DMS 273 treated with DMSO at 0.1 percent for 48 hours (cell line): ENCODE measurements around the gene AK8.
"Not testable (repeated sequence)": the region's sequence is repeated elsewhere in the genome, so short reads cannot be mapped to it uniquely, and the experiment has no call there.

Experiments
- DNase-seq: peaks from one replicate; lab custom pipeline; 2025; lab: John Stamatoyannopoulos, UW

AK8 gene

GRCh38 chr9:132711846-132712245, 166.2 kb downstream of the AK8 start:
- no peak for DNase-seq

- DNase-seq = not testable (repeated sequence)
Observed at GRCh38 chr9:132711152-132711551, 166.9 kb downstream of the AK8 start.

GRCh38 chr9:132710333-132710732, 167.8 kb downstream of the AK8 start:
- no peak for DNase-seq

GRCh38 chr9:132708769-132709430, 169.2 kb downstream of the AK8 start:
- DNase-seq = no peak

GRCh38 chr9:132708239-132708638, 169.8 kb downstream of the AK8 start:
- no peak for DNase-seq

- DNase-seq = no peak
Observed at GRCh38 chr9:132703336-132703735, 174.7 kb downstream of the AK8 start.

GRCh38 chr9:132702254-132702653, 175.8 kb downstream of the AK8 start:
- no peak for DNase-seq

GRCh38 chr9:132699956-132700355, 178.1 kb downstream of the AK8 start:
- peak; percentile 64 for DNase-seq

GRCh38 chr9:132698989-132699388, 179.1 kb downstream of the AK8 start:
- no peak for DNase-seq

GRCh38 chr9:132697230-132697629, 180.9 kb downstream of the AK8 start:
- DNase-seq = no peak

GRCh38 chr9:132694144-132694543, 183.9 kb downstream of the AK8 start:
- no peak for DNase-seq

GRCh38 chr9:132690696-132691095, 187.4 kb downstream of the AK8 start:
- DNase-seq = no peak

- no peak for DNase-seq
Observed at GRCh38 chr9:132683873-132684272, 194.2 kb downstream of the AK8 start.

- DNase-seq = no peak
Observed at GRCh38 chr9:132681561-132681960, 196.5 kb downstream of the AK8 start.

- DNase-seq = no peak
Observed at GRCh38 chr9:132679946-132680625, 198.0 kb downstream of the AK8 start.

GRCh38 chr9:132677976-132678375, 200.1 kb downstream of the AK8 start:
- no peak for DNase-seq
